SK-N-SH treated with all-trans-retinoic acid at 6 μM for 48 hours (cell line): ENCODE measurements around the gene TGFB2.

ENCODE experiments used
- ATAC-seq: fragments of 200-7000 bp; cut with Tn5 transposase; 3 replicates; pipeline ENCODE4 v1.9.1; 2020; ENCODE audit warnings: mild to moderate bottlenecking, moderate library complexity
- BACH2 ChIP-seq: fragments of 250-450 bp; sonication (Bioruptor Pico); IDR thresholded peaks from 2 replicates; pipeline ENCODE4 v1.9.0; 2021; ENCODE audit warnings: mild to moderate bottlenecking, borderline replicate concordance
- CREB5 ChIP-seq: fragments of 250-450 bp; sonication (Bioruptor Pico); IDR thresholded peaks from 2 replicates; pipeline ENCODE4 v1.5.1; 2020; ENCODE audit warnings: low read depth, mild to moderate bottlenecking, moderate library complexity
- CSDC2 ChIP-seq: fragments of 250-450 bp; sonication (Bioruptor Pico); IDR thresholded peaks from 2 replicates; pipeline ENCODE4 v1.5.0; 2020; ENCODE audit warnings: mild to moderate bottlenecking, moderate library complexity
- ESRRG ChIP-seq: fragments of 250-450 bp; sonication (Bioruptor Pico); IDR thresholded peaks from 2 replicates; pipeline ENCODE4 v1.6.1; 2021; ENCODE audit warnings: mild to moderate bottlenecking
- ISL1 ChIP-seq: fragments of 250-450 bp; sonication (Bioruptor Pico); IDR thresholded peaks from 2 replicates; pipeline ENCODE4 v2.1.2; 2022; ENCODE audit warnings: mild to moderate bottlenecking, moderate library complexity
- OSR1 ChIP-seq: fragments of 250-450 bp; sonication (Bioruptor Pico); IDR thresholded peaks from 2 replicates; pipeline ENCODE4 v1.8.0; 2022; ENCODE audit warnings: moderate library complexity, mild to moderate bottlenecking, inconsistent platforms
- PATZ1 ChIP-seq: fragments of 250-450 bp; sonication (Bioruptor Pico); IDR thresholded peaks from 2 replicates; pipeline ENCODE4 v1.8.0; 2020; ENCODE audit warnings: mild to moderate bottlenecking, moderate library complexity, borderline replicate concordance
- POU6F1 ChIP-seq: fragments of 250-450 bp; sonication (Bioruptor Pico); IDR thresholded peaks from 2 replicates; pipeline ENCODE4 v1.8.0; 2021; ENCODE audit warnings: low read depth, mild to moderate bottlenecking, moderate library complexity, borderline replicate concordance
- PPARA ChIP-seq: fragments of 250-450 bp; sonication (Bioruptor Pico); IDR thresholded peaks from 2 replicates; pipeline ENCODE4 v1.5.0; 2020; ENCODE audit warnings: mild to moderate bottlenecking, borderline replicate concordance
- RARB ChIP-seq: fragments of 250-450 bp; sonication (Bioruptor Pico); IDR thresholded peaks from 2 replicates; pipeline ENCODE4 v1.8.0; 2021; ENCODE audit warnings: mild to moderate bottlenecking, moderate library complexity
- SNAI2 ChIP-seq: fragments of 250-450 bp; sonication (Bioruptor Pico); IDR thresholded peaks from 2 replicates; pipeline ENCODE4 v1.5.0; 2020; ENCODE audit warnings: mild to moderate bottlenecking, moderate library complexity
- TCF4 ChIP-seq: fragments of 250-450 bp; sonication (Bioruptor Pico); IDR thresholded peaks from 2 replicates; pipeline ENCODE4 v1.8.0; 2021; ENCODE audit warnings: mild to moderate bottlenecking, moderate library complexity, borderline replicate concordance
- ZFP3 ChIP-seq: fragments of 250-450 bp; sonication (Bioruptor Pico); IDR thresholded peaks from 2 replicates; pipeline ENCODE4 v1.5.0; 2020; ENCODE audit warnings: mild to moderate bottlenecking, moderate library complexity
- ZFP30 ChIP-seq: fragments of 450-650 bp; formaldehyde crosslinking; IDR thresholded peaks from 2 replicates; pipeline ENCODE4 v1.5.0; 2022; ENCODE audit warnings: mild to moderate bottlenecking, moderate library complexity
- ZNF565 ChIP-seq: fragments of 450-650 bp; formaldehyde crosslinking; conservative IDR thresholded peaks from 2 replicates; pipeline ENCODE4 v1.5.0; 2020; ENCODE audit warnings: low read depth, mild to moderate bottlenecking, moderate library complexity
- ZNF70 ChIP-seq: fragments of 450-650 bp; formaldehyde crosslinking; IDR thresholded peaks from 2 replicates; pipeline ENCODE4 v1.5.0; 2020; ENCODE audit warnings: mild to moderate bottlenecking, moderate library complexity
- ZNF8 ChIP-seq: fragments of 450-650 bp; formaldehyde crosslinking; IDR thresholded peaks from 2 replicates; pipeline ENCODE4 v1.5.0; 2020; ENCODE audit warnings: mild to moderate bottlenecking, moderate library complexity

The TGFB2 gene

GRCh38 chr1:218351391-218352074 lies 6.4 kb downstream of the TGFB2 start:
- TF ChIP-seq RARB (CRISPR knock-in tag), result no peak
- TF ChIP-seq ZNF8, result no peak
- no peak for TF ChIP-seq TCF4 (CRISPR knock-in tag)
- no peak for TF ChIP-seq PPARA
- ATAC-seq, result peak; percentile 16

- no peak for ATAC-seq
- TF ChIP-seq CSDC2 (CRISPR knock-in tag), result no peak
- no peak for TF ChIP-seq ZNF8
- TF ChIP-seq SNAI2 (CRISPR knock-in tag), result no peak
- no peak for TF ChIP-seq ZFP30 (CRISPR knock-in tag)
- no peak for TF ChIP-seq RARB (CRISPR knock-in tag)
- TF ChIP-seq ZNF70 (CRISPR knock-in tag), result no peak
- TF ChIP-seq ESRRG (CRISPR knock-in tag), result no peak
- TF ChIP-seq, all 23 proteins: peak for 0
Observed at GRCh38 chr1:218352075-218352438, 6.9 kb downstream of the TGFB2 start.

GRCh38 chr1:218353656-218354055 lies 8.5 kb downstream of the TGFB2 start:
- no peak for ATAC-seq
- TF ChIP-seq CREB5 (CRISPR knock-in tag), result no peak
- TF ChIP-seq, all 23 proteins: peak for 0

GRCh38 chr1:218355278-218355677 lies 10.1 kb downstream of the TGFB2 start:
- TF ChIP-seq CREB5 (CRISPR knock-in tag) (no peak), ZNF565 (no peak), BACH2 (no peak), OSR1 (CRISPR knock-in tag) (no peak), TCF4 (CRISPR knock-in tag) (no peak), ZNF8 (no peak), PATZ1 (no peak), SNAI2 (CRISPR knock-in tag) (no peak), ZFP30 (CRISPR knock-in tag) (no peak)
- ATAC-seq, result no peak

GRCh38 chr1:218357211-218357892 lies 12.2 kb downstream of the TGFB2 start:
- no peak for TF ChIP-seq PATZ1
- TF ChIP-seq BACH2, result no peak
- no peak for TF ChIP-seq PPARA
- ATAC-seq, result no peak

- TF ChIP-seq ISL1 (CRISPR knock-in tag) (no peak), ZFP3 (CRISPR knock-in tag) (no peak), POU6F1 (CRISPR knock-in tag) (no peak)
- ATAC-seq, result no peak
Observed at GRCh38 chr1:218357893-218358232, 12.7 kb downstream of the TGFB2 start.
